ENCODE results near the gene TFF1.

The TFF1 gene

DNA sequence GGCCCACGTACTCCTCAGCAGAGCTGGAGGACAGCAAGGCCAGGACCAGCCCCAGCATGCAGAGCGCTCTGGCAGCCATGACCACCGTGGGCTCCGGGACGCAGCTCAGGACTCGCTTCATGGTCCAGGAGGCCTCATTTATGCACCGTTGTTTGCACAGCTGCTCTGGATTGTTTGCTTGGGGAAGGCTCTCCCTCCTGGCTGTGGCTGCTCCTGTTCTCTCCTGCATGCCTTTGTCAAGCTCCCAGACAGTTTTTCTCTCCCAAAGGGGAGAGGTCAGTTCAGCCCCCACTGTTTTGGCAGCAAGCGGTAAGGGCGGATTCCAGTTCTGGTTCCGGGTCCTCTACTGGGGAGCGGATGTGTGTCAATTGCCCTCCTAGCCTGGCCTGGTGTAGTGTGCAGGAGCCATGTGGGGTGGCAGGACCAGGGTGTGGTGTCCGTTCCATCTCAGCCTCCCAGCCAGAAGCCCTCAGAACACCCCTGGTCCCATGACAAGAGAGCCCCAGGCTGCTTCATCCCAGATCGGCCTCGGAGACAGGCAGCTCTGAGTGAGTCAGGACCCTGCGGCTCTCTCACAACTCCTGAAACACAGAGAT lies 50.9 kb downstream of the TFF1 start, which contains the start of gene TFF3:
Gene TFF3 (minus strand): TSS at position 114 of the 596 bp plus-strand sequence. CDS start 35 bp downstream, at position 79.
- no peaks in the 10 kb centered on the region for H3K9me3 ChIP-seq (ENCODE audit: control insufficient read depth, low read length)
- no peak within 1 kb of the TSS for H3K4me2 ChIP-seq (ENCODE audit: low read length)
- H3K4me3 ChIP-seq (ENCODE audit: low read depth, low read length): no peak within 1 kb of the TSS
- no peaks in the 10 kb centered on the region for H3K27me3 ChIP-seq (ENCODE audit: control insufficient read depth, insufficient read depth, low read length)
- no peak within 1 kb of the TSS for H3K27ac ChIP-seq
- H3K36me3 ChIP-seq (ENCODE audit: control insufficient read depth, insufficient read depth, low read length): no peaks in the 10 kb centered on the region
- TF ChIP-seq, protein P1, sequence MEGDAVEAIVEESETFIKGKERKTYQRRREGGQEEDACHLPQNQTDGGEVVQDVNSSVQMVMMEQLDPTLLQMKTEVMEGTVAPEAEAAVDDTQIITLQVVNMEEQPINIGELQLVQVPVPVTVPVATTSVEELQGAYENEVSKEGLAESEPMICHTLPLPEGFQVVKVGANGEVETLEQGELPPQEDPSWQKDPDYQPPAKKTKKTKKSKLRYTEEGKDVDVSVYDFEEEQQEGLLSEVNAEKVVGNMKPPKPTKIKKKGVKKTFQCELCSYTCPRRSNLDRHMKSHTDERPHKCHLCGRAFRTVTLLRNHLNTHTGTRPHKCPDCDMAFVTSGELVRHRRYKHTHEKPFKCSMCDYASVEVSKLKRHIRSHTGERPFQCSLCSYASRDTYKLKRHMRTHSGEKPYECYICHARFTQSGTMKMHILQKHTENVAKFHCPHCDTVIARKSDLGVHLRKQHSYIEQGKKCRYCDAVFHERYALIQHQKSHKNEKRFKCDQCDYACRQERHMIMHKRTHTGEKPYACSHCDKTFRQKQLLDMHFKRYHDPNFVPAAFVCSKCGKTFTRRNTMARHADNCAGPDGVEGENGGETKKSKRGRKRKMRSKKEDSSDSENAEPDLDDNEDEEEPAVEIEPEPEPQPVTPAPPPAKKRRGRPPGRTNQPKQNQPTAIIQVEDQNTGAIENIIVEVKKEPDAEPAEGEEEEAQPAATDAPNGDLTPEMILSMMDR (IDR thresholded peaks at IDR 0.05): no peak
- no peak within 1 kb of the TSS for H2AFZ ChIP-seq
- H3K9ac ChIP-seq: no peak within 1 kb of the TSS
- H3K79me2 ChIP-seq: no peaks in the 10 kb centered on the region
- no peaks in the 10 kb centered on the region for H3K4me1 ChIP-seq

GRCh38 chr21:42314616-42315295 lies 51.6 kb downstream of the TFF1 start:
- Histone ChIP-seq H3K9me3 (ENCODE audit: control insufficient read depth, low read length) (no peaks in the 10 kb centered on the region), H2AFZ (no peak overlapping the region), H3K4me2 (ENCODE audit: low read length) (no peak overlapping the region), H3K79me2 (no peaks in the 10 kb centered on the region), H3K27me3 (ENCODE audit: control insufficient read depth, insufficient read depth, low read length) (no peaks in the 10 kb centered on the region), H3K4me1 (no peaks in the 10 kb centered on the region), H3K27ac (no peak overlapping the region), H3K36me3 (ENCODE audit: control insufficient read depth, insufficient read depth, low read length) (no peaks in the 10 kb centered on the region), H3K9ac (no peak overlapping the region), H3K4me3 (ENCODE audit: low read depth, low read length) (no peak overlapping the region)
- TF ChIP-seq, protein P1 (IDR thresholded peaks at IDR 0.05): no peak

GRCh38 chr21:42313501-42313969 lies 52.8 kb downstream of the TFF1 start:
- Histone ChIP-seq H3K36me3 (ENCODE audit: control insufficient read depth, insufficient read depth, low read length) (no peaks in the 10 kb centered on the region), H3K79me2 (no peaks in the 10 kb centered on the region), H3K27me3 (ENCODE audit: control insufficient read depth, insufficient read depth, low read length) (no peaks in the 10 kb centered on the region), H3K9me3 (ENCODE audit: control insufficient read depth, low read length) (no peaks in the 10 kb centered on the region), H3K4me3 (ENCODE audit: low read depth, low read length) (no peak overlapping the region), H3K27ac (no peak overlapping the region), H3K4me2 (ENCODE audit: low read length) (no peak overlapping the region), H2AFZ (no peak overlapping the region), H3K9ac (no peak overlapping the region), H3K4me1 (peaks cover 6% of the 10 kb centered on the region)
- TF ChIP-seq, protein P1 (IDR thresholded peaks at IDR 0.05): no peak

GRCh38 chr21:42312626-42313104 lies 53.7 kb downstream of the TFF1 start:
- no peaks in the 10 kb centered on the region for H3K36me3 ChIP-seq (ENCODE audit: control insufficient read depth, insufficient read depth, low read length)
- no peak overlapping the region for H3K4me2 ChIP-seq (ENCODE audit: low read length)
- no peaks in the 10 kb centered on the region for H3K9me3 ChIP-seq (ENCODE audit: control insufficient read depth, low read length)
- no peak overlapping the region for H3K9ac ChIP-seq
- H3K79me2 ChIP-seq: no peaks in the 10 kb centered on the region
- H3K4me3 ChIP-seq (ENCODE audit: low read depth, low read length): no peak overlapping the region
- TF ChIP-seq, protein P1 (IDR thresholded peaks at IDR 0.05): no peak
- H3K4me1 ChIP-seq: peaks cover 6% of the 10 kb centered on the region
- H2AFZ ChIP-seq: no peak overlapping the region
- H3K27ac ChIP-seq: no peak overlapping the region
- no peaks in the 10 kb centered on the region for H3K27me3 ChIP-seq (ENCODE audit: control insufficient read depth, insufficient read depth, low read length)

All from parathyroid adenoma (tissue), 2 donors.